Measurements from ENCODE around the gene APOBEC3G. TPM values are rescaled to one million over a fixed set of nuclear protein-coding genes. Genes with fewer than 3 reads are reported as not detected.
"Not testable (repeated sequence)": the region's sequence is repeated elsewhere in the genome, so short reads cannot be mapped to it uniquely, and the experiment has no call there.

The APOBEC3G gene
- total RNA-seq, 1 donor from 2014 or later: 3.4 TPM

GRCh38 chr22:39055658-39056057 is 21.4 kb upstream of the APOBEC3G start:
- FAIRE-seq: peak; percentile 96
- DNase-seq (ENCODE audit: low read depth): no peak
- TF ChIP-seq CTCF (IDR thresholded peaks at IDR 0.05; ENCODE audit: insufficient read depth, low read length, severe bottlenecking): no peak
- H3K4me3 ChIP-seq (ENCODE audit: low read depth, low read length): no peak overlapping the region
- H3K36me3 ChIP-seq (ENCODE audit: control insufficient read depth, insufficient read depth, low read length): no peaks in the 10 kb centered on the region
- peaks cover 1% of the 10 kb centered on the region for H3K27me3 ChIP-seq (ENCODE audit: control insufficient read depth, insufficient read depth, low read length)

- FAIRE-seq; DNase-seq (ENCODE audit: low read depth); H3K27me3 ChIP-seq (ENCODE audit: control insufficient read depth, insufficient read depth, low read length); H3K4me3 ChIP-seq (ENCODE audit: low read depth, low read length); H3K36me3 ChIP-seq (ENCODE audit: control insufficient read depth, insufficient read depth, low read length): not testable (repeated sequence)
These were observed 15.8 kb upstream of the APOBEC3G start for GRCh38 chr22:39061290-39061689.

GRCh38 chr22:39061951-39062350 is 15.1 kb upstream of the APOBEC3G start:
- not testable (repeated sequence) for H3K4me3 ChIP-seq (ENCODE audit: low read depth, low read length); FAIRE-seq; DNase-seq (ENCODE audit: low read depth)

GRCh38 chr22:39063904-39064303 is 13.2 kb upstream of the APOBEC3G start:
- not testable (repeated sequence) for H3K27me3 ChIP-seq (ENCODE audit: control insufficient read depth, insufficient read depth, low read length); FAIRE-seq

More at GRCh38 chr22:39061951-39062350, 15.1 kb upstream of the APOBEC3G start:
- H3K36me3 ChIP-seq (ENCODE audit: control insufficient read depth, insufficient read depth, low read length); H3K27me3 ChIP-seq (ENCODE audit: control insufficient read depth, insufficient read depth, low read length): not testable (repeated sequence)

GRCh38 chr22:39066442-39067276 is 10.4 kb upstream of the APOBEC3G start:
- peak; percentile 18 for DNase-seq (ENCODE audit: low read depth)
- not testable (repeated sequence) for H3K27me3 ChIP-seq (ENCODE audit: control insufficient read depth, insufficient read depth, low read length); H3K4me3 ChIP-seq (ENCODE audit: low read depth, low read length); H3K36me3 ChIP-seq (ENCODE audit: control insufficient read depth, insufficient read depth, low read length); FAIRE-seq

More at GRCh38 chr22:39063904-39064303, 13.2 kb upstream of the APOBEC3G start:
- not testable (repeated sequence) for H3K36me3 ChIP-seq (ENCODE audit: control insufficient read depth, insufficient read depth, low read length); DNase-seq (ENCODE audit: low read depth); H3K4me3 ChIP-seq (ENCODE audit: low read depth, low read length)

- DNase-seq (ENCODE audit: low read depth) (no peak), FAIRE-seq (no peak)
- Histone ChIP-seq H3K4me3 (ENCODE audit: low read depth, low read length) (no peak overlapping the region), H3K36me3 (ENCODE audit: control insufficient read depth, insufficient read depth, low read length) (no peaks in the 10 kb centered on the region), H3K27me3 (ENCODE audit: control insufficient read depth, insufficient read depth, low read length) (no peaks in the 10 kb centered on the region)
- no peak for TF ChIP-seq CTCF (IDR thresholded peaks at IDR 0.05; ENCODE audit: insufficient read depth, low read length, severe bottlenecking)
These were observed 8.9 kb upstream of the APOBEC3G start for GRCh38 chr22:39068033-39068785.

- DNase-seq (ENCODE audit: low read depth): no peak
- FAIRE-seq: no peak
- TF ChIP-seq CTCF (IDR thresholded peaks at IDR 0.05; ENCODE audit: insufficient read depth, low read length, severe bottlenecking): no peak
- Histone ChIP-seq H3K27me3 (ENCODE audit: control insufficient read depth, insufficient read depth, low read length) (no peaks in the 10 kb centered on the region), H3K4me3 (ENCODE audit: low read depth, low read length) (no peak overlapping the region), H3K36me3 (ENCODE audit: control insufficient read depth, insufficient read depth, low read length) (no peaks in the 10 kb centered on the region)
These were observed 6.9 kb upstream of the APOBEC3G start for GRCh38 chr22:39070186-39070585.

- H3K36me3 ChIP-seq (ENCODE audit: control insufficient read depth, insufficient read depth, low read length); DNase-seq (ENCODE audit: low read depth); H3K27me3 ChIP-seq (ENCODE audit: control insufficient read depth, insufficient read depth, low read length); FAIRE-seq; H3K4me3 ChIP-seq (ENCODE audit: low read depth, low read length): not testable (repeated sequence)
These were observed 4.5 kb upstream of the APOBEC3G start for GRCh38 chr22:39072581-39072981.
